OCI-LY1 (cell line): ENCODE data around the gene ADARB2.

Experiments used
- H2AFZ ChIP-seq: fragments of 200-600 bp; sonication (generic), shearing (Covaris generic); 2 replicates; pipeline ENCODE4 v1.6.0; 2014; ENCODE audit warnings: antibody characterized with exemption, mild to moderate bottlenecking, low read length
- H3F3A ChIP-seq: fragments of 200-600 bp; sonication (generic), shearing (Covaris generic); 2 replicates; pipeline ENCODE4 v1.6.0; 2014; ENCODE audit warnings: mild to moderate bottlenecking, antibody characterized with exemption, low read length, moderate library complexity; ENCODE audit not compliant: insufficient read depth
- H3K27ac ChIP-seq: fragments of 200-600 bp; sonication (generic); 2 replicates; pipeline ENCODE4 v1.5.1; 2014; ENCODE audit warnings: low read length, mixed run types, mild to moderate bottlenecking, low read depth; ENCODE audit not compliant: poor library complexity, severe bottlenecking
- H3K27me3 ChIP-seq: fragments of 200-600 bp; sonication (generic); 2 replicates; pipeline ENCODE4 v1.6.0; 2014; ENCODE audit warnings: antibody characterized with exemption, mild to moderate bottlenecking, low read length, moderate library complexity; ENCODE audit not compliant: insufficient read depth
- H3K36me3 ChIP-seq: fragments of 200-600 bp; sonication (generic); 2 replicates; pipeline ENCODE4 v1.6.1; 2014; ENCODE audit warnings: mild to moderate bottlenecking, antibody characterized with exemption, low read length, moderate library complexity, mixed read lengths; ENCODE audit not compliant: insufficient read depth
- H3K4me1 ChIP-seq: fragments of 200-600 bp; sonication (generic); 2 replicates; pipeline ENCODE4 v1.5.1; 2014; ENCODE audit warnings: mild to moderate bottlenecking, low read length, moderate library complexity; ENCODE audit not compliant: insufficient read depth, severe bottlenecking
- H3K4me2 ChIP-seq: fragments of 200-600 bp; sonication (generic), shearing (Covaris generic); 2 replicates; pipeline ENCODE4 v1.6.1; 2014; ENCODE audit warnings: low read length
- H3K4me3 ChIP-seq: fragments of 200-600 bp; sonication (generic); 2 replicates; pipeline ENCODE4 v1.5.1; 2014; ENCODE audit warnings: low read length, low read depth, mild to moderate bottlenecking, mixed read lengths; ENCODE audit not compliant: poor library complexity, severe bottlenecking
- H3K79me2 ChIP-seq: fragments of 200-600 bp; shearing (Covaris generic); 2 replicates; pipeline ENCODE4 v1.6.1; 2016; ENCODE audit warnings: mixed run types, low read length, mixed read lengths; ENCODE audit not compliant: insufficient read depth
- H3K9ac ChIP-seq: fragments of 200-600 bp; sonication (generic), shearing (Covaris generic); 2 replicates; pipeline ENCODE4 v1.6.1; 2014; ENCODE audit warnings: mild to moderate bottlenecking, low read length, mixed read lengths
- H3K9me2 ChIP-seq: fragments of 200-600 bp; sonication (generic), shearing (Covaris generic); 2 replicates; pipeline ENCODE4 v1.6.1; 2014; ENCODE audit warnings: low read depth, mild to moderate bottlenecking, low read length, mixed read lengths
- H3K9me3 ChIP-seq: fragments of 200-600 bp; shearing (Covaris generic); 2 replicates; pipeline ENCODE4 v1.6.1; 2014; ENCODE audit warnings: low read length, mixed read lengths
- H4K20me1 ChIP-seq: fragments of 200-600 bp; sonication (generic), shearing (Covaris generic); 2 replicates; pipeline ENCODE4 v1.6.0; 2016; ENCODE audit warnings: mild to moderate bottlenecking, low read length; ENCODE audit not compliant: insufficient read depth
- EZH2 ChIP-seq: fragments of 200-600 bp; sonication (generic), shearing (Covaris generic); IDR thresholded peaks from 2 replicates; pipeline ENCODE4 v1.8.0; 2017; ENCODE audit warnings: borderline replicate concordance, mixed run types, mild to moderate bottlenecking, antibody characterized with exemption, low read length, moderate library complexity, mixed read lengths
- TF ChIP-seq, protein P1 (sequence below): fragments of 200-600 bp; sonication (generic), shearing (Covaris generic); IDR thresholded peaks from 2 replicates; pipeline ENCODE4 v1.5.1; 2017; ENCODE audit warnings: mild to moderate bottlenecking, antibody characterized with exemption, low read length, moderate library complexity, mixed read lengths

The ADARB2 gene

GRCh38 chr10:1662438-1663025, 74.8 kb downstream of the ADARB2 start:
- H3K4me2 ChIP-seq: peak overlapping the region; percentile 49
- peak overlapping the region; percentile 26 for H3K27ac ChIP-seq
- no peaks in the 10 kb centered on the region for H3K27me3 ChIP-seq
- H3K4me3 ChIP-seq: peak overlapping the region; percentile 23
- H3K9me2 ChIP-seq: no peaks in the 10 kb centered on the region
- no peaks in the 10 kb centered on the region for H3K79me2 ChIP-seq
- no peaks in the 10 kb centered on the region for H3K9me3 ChIP-seq
- no peaks in the 10 kb centered on the region for H4K20me1 ChIP-seq
- H3K9ac ChIP-seq: peak overlapping the region; percentile 16; the same call in 1 of the 2 replicates
- H3K4me1 ChIP-seq: peaks cover 37% of the 10 kb centered on the region
- no peak for TF ChIP-seq EZH2
- TF ChIP-seq, protein P1, sequence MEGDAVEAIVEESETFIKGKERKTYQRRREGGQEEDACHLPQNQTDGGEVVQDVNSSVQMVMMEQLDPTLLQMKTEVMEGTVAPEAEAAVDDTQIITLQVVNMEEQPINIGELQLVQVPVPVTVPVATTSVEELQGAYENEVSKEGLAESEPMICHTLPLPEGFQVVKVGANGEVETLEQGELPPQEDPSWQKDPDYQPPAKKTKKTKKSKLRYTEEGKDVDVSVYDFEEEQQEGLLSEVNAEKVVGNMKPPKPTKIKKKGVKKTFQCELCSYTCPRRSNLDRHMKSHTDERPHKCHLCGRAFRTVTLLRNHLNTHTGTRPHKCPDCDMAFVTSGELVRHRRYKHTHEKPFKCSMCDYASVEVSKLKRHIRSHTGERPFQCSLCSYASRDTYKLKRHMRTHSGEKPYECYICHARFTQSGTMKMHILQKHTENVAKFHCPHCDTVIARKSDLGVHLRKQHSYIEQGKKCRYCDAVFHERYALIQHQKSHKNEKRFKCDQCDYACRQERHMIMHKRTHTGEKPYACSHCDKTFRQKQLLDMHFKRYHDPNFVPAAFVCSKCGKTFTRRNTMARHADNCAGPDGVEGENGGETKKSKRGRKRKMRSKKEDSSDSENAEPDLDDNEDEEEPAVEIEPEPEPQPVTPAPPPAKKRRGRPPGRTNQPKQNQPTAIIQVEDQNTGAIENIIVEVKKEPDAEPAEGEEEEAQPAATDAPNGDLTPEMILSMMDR: no peak
- no peak overlapping the region; the same call in 1 of the 2 replicates for H2AFZ ChIP-seq
- H3F3A ChIP-seq: no peaks in the 10 kb centered on the region
- no peaks in the 10 kb centered on the region; the same call in 1 of the 2 replicates for H3K36me3 ChIP-seq

DNA sequence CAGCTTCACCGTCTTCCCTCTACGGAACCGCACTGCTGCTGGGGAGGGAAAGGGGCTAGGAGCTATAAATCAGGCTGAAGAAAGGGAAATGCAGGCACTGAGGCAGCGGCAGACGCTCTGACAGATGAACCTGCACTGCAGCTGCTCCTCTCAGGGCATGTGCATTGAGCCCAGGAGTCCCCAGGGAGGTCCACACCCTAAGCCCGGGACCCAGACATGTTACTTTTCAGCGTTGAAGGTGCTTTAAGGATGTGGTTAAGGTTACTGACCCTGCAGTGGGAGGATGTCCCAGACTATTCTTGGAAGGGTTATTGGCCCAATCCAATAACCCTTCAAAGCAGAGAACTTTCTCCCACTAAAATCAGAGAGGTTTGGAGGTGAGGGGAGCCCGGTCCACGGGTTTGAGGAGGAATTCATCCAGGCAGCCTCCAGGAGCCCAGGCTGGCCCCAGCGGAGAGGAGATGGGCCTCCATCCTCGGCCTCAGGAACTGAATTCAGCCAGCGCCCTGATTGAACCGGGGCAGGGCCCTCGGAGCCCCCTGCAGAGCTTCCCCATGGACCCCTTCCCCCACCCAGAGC, 75.4 kb downstream of the ADARB2 start:
- Histone ChIP-seq H3K79me2 (no peaks in the 10 kb centered on the region), H3K36me3 (no peaks in the 10 kb centered on the region; the same call in 1 of the 2 replicates), H3K27ac (peak overlapping the region; percentile 26), H4K20me1 (no peaks in the 10 kb centered on the region), H3K4me3 (peak overlapping the region; percentile 23), H2AFZ (no peak overlapping the region), H3K9ac (peak overlapping the region; percentile 16; the same call in 1 of the 2 replicates), H3K4me1 (peaks cover 37% of the 10 kb centered on the region), H3F3A (no peaks in the 10 kb centered on the region), H3K4me2 (peak overlapping the region; percentile 49), H3K9me2 (no peaks in the 10 kb centered on the region), H3K9me3 (no peaks in the 10 kb centered on the region), H3K27me3 (no peaks in the 10 kb centered on the region)
- TF ChIP-seq, protein P1: no peak
- no peak for TF ChIP-seq EZH2

DNA sequence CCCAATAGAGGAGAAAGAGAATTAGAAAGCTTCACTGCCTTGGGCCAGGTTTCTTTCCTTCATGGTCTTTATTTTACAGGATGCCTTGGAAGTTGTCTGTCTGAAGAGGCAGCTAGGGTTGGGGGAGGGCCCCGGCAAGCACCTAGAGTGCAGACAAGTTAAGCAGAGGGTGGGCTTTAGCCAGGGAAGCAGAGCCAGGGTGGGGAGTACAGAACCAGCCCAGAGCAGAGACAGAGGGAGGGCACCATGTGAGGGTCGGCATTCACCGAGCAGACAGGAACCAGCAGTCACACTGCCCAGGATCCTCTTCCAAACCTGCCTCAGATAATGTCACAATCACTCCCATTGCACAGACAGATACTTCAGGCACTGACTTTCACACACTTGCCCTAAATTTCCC, 75.9 kb downstream of the ADARB2 start:
- Histone ChIP-seq H3K27ac (no peak overlapping the region), H4K20me1 (no peaks in the 10 kb centered on the region), H3K4me2 (peak overlapping the region; percentile 49; the same call in 1 of the 2 replicates), H3K79me2 (no peaks in the 10 kb centered on the region), H3K27me3 (no peaks in the 10 kb centered on the region), H2AFZ (no peak overlapping the region), H3K4me1 (peaks cover 37% of the 10 kb centered on the region), H3K9me3 (no peaks in the 10 kb centered on the region), H3K9me2 (no peaks in the 10 kb centered on the region), H3K4me3 (no peak overlapping the region), H3K9ac (no peak overlapping the region; the same call in 1 of the 2 replicates), H3K36me3 (no peaks in the 10 kb centered on the region; the same call in 1 of the 2 replicates), H3F3A (no peaks in the 10 kb centered on the region)
- TF ChIP-seq EZH2: no peak
